CD4-positive, alpha-beta T cell treated with Interleukin-15 for 1 hour (primary cell): ENCODE measurements around the gene HCRTR1.

Source experiments
- DNase-seq: peaks from one replicate; pipeline ENCODE4 v3.0.0-alpha.2; 2020

The HCRTR1 gene

GRCh38 chr1:31617218-31617915 lies at the start of gene HCRTR1:
Gene HCRTR1, plus strand, starts transcription at chr1:31617689. Its CDS starts 1,504 bp downstream, at chr1:31619193.
- DNase-seq, result no peak

GRCh38 chr1:31567956-31568570 lies 49.4 kb upstream of the HCRTR1 start:
- DNase-seq, result no peak

GRCh38 chr1:31568895-31569595 lies 48.4 kb upstream of the HCRTR1 start:
- DNase-seq, result no peak

- DNase-seq, result no peak
Measured at GRCh38 chr1:31569596-31570173, 47.8 kb upstream of the HCRTR1 start.

GRCh38 chr1:31570228-31570627 lies 47.3 kb upstream of the HCRTR1 start:
- DNase-seq, result no peak

GRCh38 chr1:31570906-31571305 lies 46.6 kb upstream of the HCRTR1 start:
- no peak for DNase-seq

- no peak for DNase-seq
Measured at GRCh38 chr1:31571340-31572295, 45.9 kb upstream of the HCRTR1 start.

GRCh38 chr1:31572323-31573104 lies 45.0 kb upstream of the HCRTR1 start:
- DNase-seq, result no peak

GRCh38 chr1:31573261-31573660 lies 44.2 kb upstream of the HCRTR1 start:
- DNase-seq, result no peak

GRCh38 chr1:31574749-31575368 lies 42.6 kb upstream of the HCRTR1 start:
- no peak for DNase-seq

GRCh38 chr1:31575369-31576140 lies 41.9 kb upstream of the HCRTR1 start:
- DNase-seq, result no peak

- DNase-seq, result no peak
Measured at GRCh38 chr1:31576201-31576669, 41.3 kb upstream of the HCRTR1 start, which contains the start of gene TINAGL1. Gene TINAGL1, plus strand, starts transcription at chr1:31576515. Its CDS starts 634 bp downstream, at chr1:31577149.

GRCh38 chr1:31576743-31577455 lies 40.6 kb upstream of the HCRTR1 start:
- no peak for DNase-seq

GRCh38 chr1:31577515-31578192 lies 39.8 kb upstream of the HCRTR1 start:
- no peak for DNase-seq

GRCh38 chr1:31579374-31579773 lies 38.1 kb upstream of the HCRTR1 start:
- DNase-seq, result no peak

GRCh38 chr1:31580513-31580870 lies 37.0 kb upstream of the HCRTR1 start:
- DNase-seq, result no peak

GRCh38 chr1:31580891-31581603 lies 36.4 kb upstream of the HCRTR1 start:
- no peak for DNase-seq
